RWPE2 (cell line): Measurements from ENCODE around the gene SKI.
A peak's percentile ranks its signal among the peaks of the same experiment; 100 is the strongest.

Source experiments
- ATAC-seq: fragments of 200-7000 bp; cut with Tn5 transposase; 3 replicates; pipeline ENCODE4 v1.9.1; 2021; ENCODE audit warnings: low read depth
- DNase-seq: peaks from one replicate; pipeline ENCODE4 v3.0.0-alpha.2; 2020; ENCODE audit warnings: low spot score
- H3K27ac ChIP-seq: fragments of 450-650 bp; 2 replicates; pipeline ENCODE4 v1.5.1; 2017; ENCODE audit warnings: mild to moderate bottlenecking; ENCODE audit not compliant: poor library complexity, severe bottlenecking
- H3K27me3 ChIP-seq: fragments of 250-450 bp; sonication (Bioruptor Pico); 2 replicates; pipeline ENCODE4 v1.5.1; 2021; ENCODE audit warnings: mild to moderate bottlenecking, moderate library complexity; ENCODE audit not compliant: insufficient read depth, poor library complexity, severe bottlenecking
- H3K36me3 ChIP-seq: fragments of 250-450 bp; sonication (Bioruptor Pico); 2 replicates; pipeline ENCODE4 v1.5.1; 2020; ENCODE audit warnings: low read depth, mild to moderate bottlenecking, moderate library complexity
- H3K4me1 ChIP-seq: fragments of 250-450 bp; sonication (Bioruptor Pico); 2 replicates; pipeline ENCODE4 v1.5.1; 2021; ENCODE audit warnings: mild to moderate bottlenecking, moderate library complexity; ENCODE audit not compliant: insufficient read depth, poor library complexity, severe bottlenecking
- H3K4me3 ChIP-seq: fragments of 250-450 bp; sonication (Bioruptor Pico); 2 replicates; pipeline ENCODE4 v1.5.1; 2021; ENCODE audit warnings: mild to moderate bottlenecking, moderate library complexity; ENCODE audit not compliant: severe bottlenecking
- H3K9me3 ChIP-seq: fragments of 250-450 bp; sonication (Bioruptor Pico); 2 replicates; pipeline ENCODE4 v1.5.1; 2021; ENCODE audit warnings: mild to moderate bottlenecking, moderate library complexity; ENCODE audit not compliant: severe bottlenecking
- CTCF ChIP-seq: fragments of 450-650 bp; IDR thresholded peaks from one replicate; pipeline ENCODE4 v1.5.1; 2017; ENCODE audit warnings: mild to moderate bottlenecking, moderate library complexity; ENCODE audit not compliant: poor library complexity, severe bottlenecking

SKI gene

GRCh38 chr1:2283371-2283990, 55.4 kb downstream of the SKI start:
- Histone ChIP-seq H3K9me3 (no peaks in the 10 kb centered on the region), H3K4me3 (no peak overlapping the region), H3K27ac (no peak overlapping the region), H3K4me1 (no peaks in the 10 kb centered on the region), H3K27me3 (no peaks in the 10 kb centered on the region), H3K36me3 (no peaks in the 10 kb centered on the region)
- ATAC-seq: 0 out of 3 replicates have a peak, but pooled peaks have one; percentile 11
- DNase-seq: no peak
- TF ChIP-seq CTCF: no peak

- Histone ChIP-seq H3K9me3 (no peaks in the 10 kb centered on the region), H3K27me3 (no peaks in the 10 kb centered on the region), H3K27ac (no peak overlapping the region), H3K4me3 (no peak overlapping the region), H3K36me3 (no peaks in the 10 kb centered on the region), H3K4me1 (no peaks in the 10 kb centered on the region)
- ATAC-seq (no peak; the same call in 2 of the 3 replicates), DNase-seq (no peak)
- no peak for TF ChIP-seq CTCF
Observed at GRCh38 chr1:2283991-2284895, 56.1 kb downstream of the SKI start.

GRCh38 chr1:2284932-2285331, 56.8 kb downstream of the SKI start:
- H3K4me1 ChIP-seq: peaks cover 4% of the 10 kb centered on the region
- no peak for TF ChIP-seq CTCF
- no peaks in the 10 kb centered on the region for H3K9me3 ChIP-seq
- DNase-seq (no peak), ATAC-seq (no peak)
- no peak overlapping the region for H3K27ac ChIP-seq
- no peaks in the 10 kb centered on the region for H3K36me3 ChIP-seq
- H3K4me3 ChIP-seq: no peak overlapping the region
- H3K27me3 ChIP-seq: no peaks in the 10 kb centered on the region

- ATAC-seq: no peak
Observed at GRCh38 chr1:2286923-2287322, 58.8 kb downstream of the SKI start.

More at GRCh38 chr1:2286923-2287322, 58.8 kb downstream of the SKI start:
- no peak for DNase-seq
- no peak for TF ChIP-seq CTCF
- H3K36me3 ChIP-seq: no peaks in the 10 kb centered on the region
- H3K27me3 ChIP-seq: no peaks in the 10 kb centered on the region
- H3K27ac ChIP-seq: no peak overlapping the region
- no peaks in the 10 kb centered on the region for H3K9me3 ChIP-seq
- H3K4me3 ChIP-seq: no peak overlapping the region
- H3K4me1 ChIP-seq: peaks cover 21% of the 10 kb centered on the region
